Neural crest cell (in vitro differentiated cells): Measurements from ENCODE around the gene MIS18A. TPM values are rescaled to one million over a fixed set of nuclear protein-coding genes. Genes with fewer than 3 reads are reported as not detected.

Experiments used
- DNase-seq: peaks from one replicate; pipeline ENCODE4 v3.0.0; 2021; ENCODE audit warnings: low read depth, mixed read lengths, low spot score
- H3K27ac Mint-ChIP-seq: one replicate; pipeline ENCODE4 v1.8.0; 2021; ENCODE audit warnings: mild to moderate bottlenecking, mixed read lengths; ENCODE audit not compliant: unreplicated experiment
- H3K27me3 Mint-ChIP-seq: 2 replicates; pipeline ENCODE4 v1.8.0; 2021; ENCODE audit warnings: low read depth, mild to moderate bottlenecking, mixed read lengths
- H3K36me3 Mint-ChIP-seq: 2 replicates; pipeline ENCODE4 v1.8.0; 2021; ENCODE audit warnings: low read depth, mild to moderate bottlenecking, mixed read lengths
- H3K4me1 Mint-ChIP-seq: 2 replicates; pipeline ENCODE4 v1.8.0; 2021; ENCODE audit warnings: mixed read lengths
- H3K4me3 Mint-ChIP-seq: one replicate; pipeline ENCODE4 v1.8.0; 2021; ENCODE audit warnings: mild to moderate bottlenecking, mixed read lengths
- H3K9me3 Mint-ChIP-seq: 2 replicates; pipeline ENCODE4 v1.8.0; 2021; ENCODE audit warnings: mixed read lengths
- CTCF ChIP-seq: fragments of 200-600 bp; sonication (generic); conservative IDR thresholded peaks from 2 replicates; pipeline ENCODE4 v1.5.0; 2021; ENCODE audit warnings: antibody characterized with exemption, mild to moderate bottlenecking
- total RNA-seq: library from RNA; stranded (reverse); gene quantifications from 2 replicates; pipeline ENCODE4 v1.2.1, GENCODE V29; 2021

MIS18A gene
- total RNA-seq, 1 donor from 2014 or later, result 50.9 TPM

GRCh38 chr21:32321480-32321879 is 42.6 kb upstream of the MIS18A start:
- no peaks in the 10 kb centered on the region for H3K4me1 Mint-ChIP-seq
- peaks cover 16% of the 10 kb centered on the region for H3K36me3 Mint-ChIP-seq
- H3K27me3 Mint-ChIP-seq, result no peaks in the 10 kb centered on the region
- no peaks in the 10 kb centered on the region for H3K9me3 Mint-ChIP-seq
- TF ChIP-seq CTCF, result no peak
- H3K27ac Mint-ChIP-seq, result no peak overlapping the region
- H3K4me3 Mint-ChIP-seq, result no peak overlapping the region
- DNase-seq, result no peak

DNA sequence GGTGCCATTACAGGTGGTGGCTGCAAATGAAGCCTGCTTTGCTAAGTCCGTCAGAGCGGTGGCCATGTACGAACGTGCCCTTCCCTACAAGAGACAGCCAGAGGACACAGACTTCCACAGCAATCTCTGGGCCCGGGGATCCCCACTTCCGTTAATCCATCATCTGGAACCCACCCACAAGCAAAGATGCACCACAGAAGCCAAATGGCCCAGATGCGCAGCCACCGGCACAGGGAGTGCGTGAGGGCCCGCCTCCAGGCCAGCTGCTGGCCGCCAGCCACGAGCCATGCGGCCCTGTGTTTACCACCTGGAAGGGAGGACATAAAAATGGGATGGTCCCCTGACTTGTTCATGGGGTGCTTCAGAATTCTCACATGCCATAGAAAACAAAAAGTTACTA is 41.9 kb upstream of the MIS18A start:
- Mint-ChIP-seq H3K36me3 (peaks cover 13% of the 10 kb centered on the region), H3K4me1 (no peaks in the 10 kb centered on the region)
- no peak for TF ChIP-seq CTCF

GRCh38 chr21:32320059-32320458 is 41.2 kb upstream of the MIS18A start:
- no peak overlapping the region for H3K27ac Mint-ChIP-seq
- no peaks in the 10 kb centered on the region for H3K27me3 Mint-ChIP-seq
- no peaks in the 10 kb centered on the region for H3K4me1 Mint-ChIP-seq
- DNase-seq, result no peak
- no peaks in the 10 kb centered on the region for H3K9me3 Mint-ChIP-seq
- H3K4me3 Mint-ChIP-seq, result no peak overlapping the region
- TF ChIP-seq CTCF, result no peak
- H3K36me3 Mint-ChIP-seq, result peaks cover 8% of the 10 kb centered on the region

More for the DNA sequence above, 41.9 kb upstream of the MIS18A start:
- Mint-ChIP-seq H3K27ac (no peak overlapping the region), H3K27me3 (no peaks in the 10 kb centered on the region), H3K4me3 (no peak overlapping the region), H3K9me3 (no peaks in the 10 kb centered on the region)
- DNase-seq, result no peak

- H3K27ac Mint-ChIP-seq, result no peak overlapping the region
- H3K4me1 Mint-ChIP-seq, result no peaks in the 10 kb centered on the region
- no peaks in the 10 kb centered on the region for H3K9me3 Mint-ChIP-seq
- no peak for TF ChIP-seq CTCF
- peaks cover 3% of the 10 kb centered on the region for H3K36me3 Mint-ChIP-seq
- DNase-seq, result no peak
- H3K27me3 Mint-ChIP-seq, result no peaks in the 10 kb centered on the region
- H3K4me3 Mint-ChIP-seq, result no peak overlapping the region
Observed at GRCh38 chr21:32319012-32319411, 40.2 kb upstream of the MIS18A start.

- TF ChIP-seq CTCF, result no peak
- H3K4me1 Mint-ChIP-seq, result no peaks in the 10 kb centered on the region
- H3K27me3 Mint-ChIP-seq, result no peaks in the 10 kb centered on the region
- no peaks in the 10 kb centered on the region for H3K9me3 Mint-ChIP-seq
- no peaks in the 10 kb centered on the region for H3K36me3 Mint-ChIP-seq
- DNase-seq, result no peak
- H3K27ac Mint-ChIP-seq, result no peak overlapping the region
- no peak overlapping the region for H3K4me3 Mint-ChIP-seq
Observed at GRCh38 chr21:32317726-32318125, 38.9 kb upstream of the MIS18A start.
